ENCODE measurements around the gene ZBTB47. TPM values are rescaled to one million over a fixed set of nuclear protein-coding genes. Genes with fewer than 3 reads are reported as not detected.
A peak's percentile ranks its signal among the peaks of the same experiment; 100 is the strongest.

The ZBTB47 gene
- total RNA-seq, 1 donor, result 41.3 TPM

DNA sequence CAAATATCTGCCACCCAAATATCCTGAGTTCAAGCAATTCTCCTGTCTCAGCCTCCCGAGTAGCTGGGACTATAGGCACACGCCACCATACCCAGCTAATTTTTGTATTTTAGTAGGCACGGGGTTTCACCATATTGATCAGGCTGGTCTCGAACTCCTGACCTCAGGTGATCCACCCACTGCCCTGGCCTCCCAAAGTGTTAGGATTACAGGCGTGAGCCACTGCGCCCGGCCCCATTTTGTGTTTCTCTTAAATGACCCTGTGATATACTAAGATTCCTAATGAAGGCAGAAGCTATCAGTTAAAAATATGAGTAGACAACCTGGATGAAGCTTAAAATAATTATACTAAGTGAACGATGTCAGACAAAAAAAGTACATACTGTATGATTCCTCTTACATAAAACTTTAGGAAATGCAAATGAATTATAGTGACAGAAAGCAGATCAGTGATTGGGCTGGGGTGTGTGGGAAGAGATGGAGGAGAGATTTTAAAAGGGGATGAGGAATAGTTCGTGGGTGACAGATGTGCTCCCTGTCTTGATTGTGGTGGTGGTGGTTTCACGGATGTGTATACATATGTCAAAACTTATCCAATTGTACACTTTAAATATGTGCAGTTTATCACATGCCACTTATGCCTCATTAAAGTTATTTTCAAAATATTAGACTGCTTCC lies 28.0 kb downstream of the ZBTB47 start:
- Histone ChIP-seq H3K4me1 (ENCODE audit: insufficient read depth, low read length) (peaks cover 15% of the 10 kb centered on the region), H3K27me3 (ENCODE audit: insufficient read depth, low read length) (peaks cover 18% of the 10 kb centered on the region), H3K36me3 (ENCODE audit: insufficient read depth, low read length) (no peaks in the 10 kb centered on the region), H3K9me3 (ENCODE audit: low read depth, low read length) (no peaks in the 10 kb centered on the region), H2AFZ (ENCODE audit: low read length) (no peak overlapping the region), H3K27ac (ENCODE audit: low read depth, low read length) (no peak overlapping the region), H4K20me1 (ENCODE audit: insufficient read depth, low read length) (peaks cover 2% of the 10 kb centered on the region), H3K4me2 (ENCODE audit: insufficient read depth, low read length) (no peak overlapping the region), H3K79me2 (ENCODE audit: insufficient read depth, low read length) (no peaks in the 10 kb centered on the region), H3K4me3 (ENCODE audit: insufficient read depth, low read length) (no peak overlapping the region)
- TF ChIP-seq, protein P1, sequence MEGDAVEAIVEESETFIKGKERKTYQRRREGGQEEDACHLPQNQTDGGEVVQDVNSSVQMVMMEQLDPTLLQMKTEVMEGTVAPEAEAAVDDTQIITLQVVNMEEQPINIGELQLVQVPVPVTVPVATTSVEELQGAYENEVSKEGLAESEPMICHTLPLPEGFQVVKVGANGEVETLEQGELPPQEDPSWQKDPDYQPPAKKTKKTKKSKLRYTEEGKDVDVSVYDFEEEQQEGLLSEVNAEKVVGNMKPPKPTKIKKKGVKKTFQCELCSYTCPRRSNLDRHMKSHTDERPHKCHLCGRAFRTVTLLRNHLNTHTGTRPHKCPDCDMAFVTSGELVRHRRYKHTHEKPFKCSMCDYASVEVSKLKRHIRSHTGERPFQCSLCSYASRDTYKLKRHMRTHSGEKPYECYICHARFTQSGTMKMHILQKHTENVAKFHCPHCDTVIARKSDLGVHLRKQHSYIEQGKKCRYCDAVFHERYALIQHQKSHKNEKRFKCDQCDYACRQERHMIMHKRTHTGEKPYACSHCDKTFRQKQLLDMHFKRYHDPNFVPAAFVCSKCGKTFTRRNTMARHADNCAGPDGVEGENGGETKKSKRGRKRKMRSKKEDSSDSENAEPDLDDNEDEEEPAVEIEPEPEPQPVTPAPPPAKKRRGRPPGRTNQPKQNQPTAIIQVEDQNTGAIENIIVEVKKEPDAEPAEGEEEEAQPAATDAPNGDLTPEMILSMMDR (IDR thresholded peaks at IDR 0.05; ENCODE audit: extremely low read depth, low read depth, low read length), result no peak
- DNase-seq (ENCODE audit: insufficient read length, low spot score, missing footprints), result no peak

DNA sequence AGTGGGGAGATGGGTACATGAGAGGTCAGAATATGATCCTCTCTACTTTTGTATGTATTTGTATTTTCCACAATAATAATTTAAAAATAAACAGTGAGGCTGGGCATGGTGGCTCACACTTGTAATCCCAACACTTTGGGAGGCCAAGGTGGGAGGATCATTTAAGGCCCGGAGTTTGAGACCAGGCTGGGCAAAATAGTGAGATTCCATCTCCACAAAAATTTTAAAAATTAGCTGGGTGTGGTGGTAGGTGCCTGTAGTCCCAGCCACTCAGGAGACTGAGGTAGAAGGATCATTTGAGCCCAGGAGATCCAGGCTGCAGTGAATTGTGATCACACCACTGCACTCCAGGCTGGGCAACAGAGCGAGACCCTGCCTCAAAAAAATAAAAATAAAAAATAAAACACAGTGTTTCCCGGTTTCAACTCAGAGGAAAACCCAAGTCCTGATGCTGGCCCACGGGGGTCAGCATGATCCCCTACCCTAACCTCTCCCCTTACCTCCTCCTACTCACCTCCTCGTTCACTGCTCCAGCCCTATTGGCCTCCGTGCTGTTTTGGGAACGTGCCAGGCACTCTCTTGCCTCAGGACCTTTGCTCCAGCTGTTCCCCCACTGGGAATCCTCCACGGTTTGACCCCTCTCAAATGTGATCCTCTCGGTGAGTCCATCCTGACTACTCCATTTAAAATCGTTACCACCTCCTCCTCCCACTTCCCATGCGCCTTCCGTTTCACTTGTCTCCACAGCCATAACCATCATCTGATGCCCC lies 29.0 kb downstream of the ZBTB47 start:
- Histone ChIP-seq H3K79me2 (ENCODE audit: insufficient read depth, low read length) (no peaks in the 10 kb centered on the region), H3K4me3 (ENCODE audit: insufficient read depth, low read length) (no peak overlapping the region), H3K9me3 (ENCODE audit: low read depth, low read length) (no peaks in the 10 kb centered on the region), H2AFZ (ENCODE audit: low read length) (no peak overlapping the region), H3K36me3 (ENCODE audit: insufficient read depth, low read length) (no peaks in the 10 kb centered on the region), H3K27ac (ENCODE audit: low read depth, low read length) (no peak overlapping the region), H3K4me1 (ENCODE audit: insufficient read depth, low read length) (peaks cover 15% of the 10 kb centered on the region), H3K4me2 (ENCODE audit: insufficient read depth, low read length) (no peak overlapping the region), H4K20me1 (ENCODE audit: insufficient read depth, low read length) (peaks cover 2% of the 10 kb centered on the region), H3K27me3 (ENCODE audit: insufficient read depth, low read length) (peaks cover 25% of the 10 kb centered on the region)
- TF ChIP-seq, protein P1 (IDR thresholded peaks at IDR 0.05; ENCODE audit: extremely low read depth, low read depth, low read length), result no peak
- DNase-seq (ENCODE audit: insufficient read length, low spot score, missing footprints), result no peak

DNA sequence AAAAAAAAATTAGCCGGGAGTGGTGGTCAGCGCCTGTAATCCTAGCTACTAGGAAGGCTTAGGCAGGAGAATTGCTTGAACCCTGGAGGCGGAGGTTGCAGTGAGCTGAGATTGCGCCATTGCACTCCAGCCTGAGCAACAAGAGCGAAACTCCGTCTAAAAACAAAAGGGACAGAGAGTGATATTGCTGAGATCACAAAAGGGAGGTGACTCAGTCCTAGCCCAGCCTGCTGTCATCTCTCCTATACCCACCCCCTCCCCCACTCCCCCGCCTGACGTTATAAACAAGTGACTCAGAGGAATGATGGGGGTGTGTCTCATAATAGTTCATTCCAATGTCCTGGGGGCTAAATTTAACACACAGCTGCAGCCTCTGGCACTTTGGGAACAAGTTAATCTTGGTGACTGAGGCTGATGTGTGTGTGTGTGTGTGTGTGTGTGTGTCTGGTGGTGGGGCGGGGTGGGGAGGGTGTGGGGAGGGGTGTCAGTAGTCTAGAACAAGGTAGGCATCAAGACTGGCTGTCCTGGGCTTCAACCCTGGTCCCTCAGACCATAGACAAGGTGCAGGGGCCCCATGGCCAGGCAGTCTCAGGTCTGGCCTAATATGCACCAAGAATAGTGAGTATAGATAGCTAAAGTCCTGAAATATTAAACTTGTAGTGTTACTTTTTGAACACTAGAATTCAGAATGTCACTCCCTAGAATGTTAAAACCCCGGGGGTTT lies 30.5 kb downstream of the ZBTB47 start:
- Histone ChIP-seq H3K4me1 (ENCODE audit: insufficient read depth, low read length) (peaks cover 15% of the 10 kb centered on the region), H4K20me1 (ENCODE audit: insufficient read depth, low read length) (peaks cover 2% of the 10 kb centered on the region), H3K36me3 (ENCODE audit: insufficient read depth, low read length) (no peaks in the 10 kb centered on the region), H3K27ac (ENCODE audit: low read depth, low read length) (no peak overlapping the region), H3K9me3 (ENCODE audit: low read depth, low read length) (no peaks in the 10 kb centered on the region), H3K27me3 (ENCODE audit: insufficient read depth, low read length) (peaks cover 26% of the 10 kb centered on the region), H2AFZ (ENCODE audit: low read length) (no peak overlapping the region), H3K4me2 (ENCODE audit: insufficient read depth, low read length) (peak overlapping the region; percentile 39), H3K4me3 (ENCODE audit: insufficient read depth, low read length) (no peak overlapping the region), H3K79me2 (ENCODE audit: insufficient read depth, low read length) (no peaks in the 10 kb centered on the region)
- DNase-seq (ENCODE audit: insufficient read length, low spot score, missing footprints), result peak; percentile 100
- TF ChIP-seq, protein P1 (IDR thresholded peaks at IDR 0.05; ENCODE audit: extremely low read depth, low read depth, low read length), result no peak
